ENCODE results near the gene IMMP2L. TPM values are rescaled to one million over a fixed set of nuclear protein-coding genes. Genes with fewer than 3 reads are reported as not detected.
"Not testable (repeated sequence)": the region's sequence is repeated elsewhere in the genome, so short reads cannot be mapped to it uniquely, and the experiment has no call there.

The IMMP2L gene
- total and polyA plus RNA-seq, 2 of the 13 experiments (the other 11 are each of a cell fraction or from before 2014, with no cell fraction given): 7.8 to 16.9 TPM

GRCh38 chr7:111272092-111272491 lies 290.2 kb downstream of the IMMP2L start (continued):
- TF ChIP-seq CREB3 (CRISPR knock-in tag; IDR thresholded peaks at IDR 0.05): no peak
- no peak for TF ChIP-seq MAX (IDR thresholded peaks at IDR 0.05)
- TF ChIP-seq MED1 (CRISPR knock-in tag; IDR thresholded peaks at IDR 0.05): no peak
- TF ChIP-seq ZBED4 (CRISPR knock-in tag; IDR thresholded peaks at IDR 0.05; ENCODE audit: borderline replicate concordance): no peak
- TF ChIP-seq E2F2 (CRISPR knock-in tag; IDR thresholded peaks at IDR 0.05; ENCODE audit: borderline replicate concordance): no peak
- TF ChIP-seq ZNF121 (CRISPR knock-in tag; IDR thresholded peaks at IDR 0.05): no peak
- TF ChIP-seq THAP11 (CRISPR knock-in tag; IDR thresholded peaks at IDR 0.05): no peak
- TF ChIP-seq IRF9 (CRISPR knock-in tag; IDR thresholded peaks at IDR 0.05; ENCODE audit: borderline replicate concordance): no peak
- no peak for TF ChIP-seq FOXP1 (IDR thresholded peaks at IDR 0.05)
- no peak for TF ChIP-seq FOXP1 (CRISPR knock-in tag; IDR thresholded peaks at IDR 0.05)
- no peak for TF ChIP-seq ZFP36L2 (CRISPR knock-in tag; IDR thresholded peaks at IDR 0.05)
- TF ChIP-seq TEF (CRISPR knock-in tag; IDR thresholded peaks at IDR 0.05): no peak

GRCh38 chr7:111270794-111271193 lies 291.5 kb downstream of the IMMP2L start:
- in situ Hi-C loops (cut with HindIII; ENCODE audit: extremely low pct_ligation_motif_present, low pct_unique_long_range_greater_than_20kb); H3K9me3 ChIP-seq (ENCODE audit: low read length); H3K27me3 ChIP-seq (ENCODE audit: control insufficient read depth in 1 of 2, insufficient read depth in 2 of 2, low read length in 2 of 2); H3K27ac ChIP-seq (ENCODE audit: extremely low read length, insufficient read depth, low read length); H2AFZ ChIP-seq (ENCODE audit: low read length); H3K4me3 ChIP-seq (replicated peaks in 1 of 3; ENCODE audit: insufficient read depth in 1 of 3, low read depth in 2 of 3, low read length in 3 of 3); H3K79me2 ChIP-seq (ENCODE audit: insufficient read depth, low read length); H3K36me3 ChIP-seq (replicated peaks in 1 of 2; ENCODE audit: control insufficient read depth in 1 of 2, insufficient read depth in 2 of 2, low read length in 2 of 2); H3K4me2 ChIP-seq (ENCODE audit: low read depth, low read length); POLR2A ChIA-PET; DNase-seq (ENCODE audit: low spot score); H3K9ac ChIP-seq (ENCODE audit: insufficient read depth, low read depth, low read length); CTCF ChIA-PET (ENCODE audit: low intra/inter-chr PET ratio, low total read pairs); ATAC-seq; FAIRE-seq; BruUV-seq (replicated peaks); intact Hi-C loops (cut with micrococcal nuclease; ENCODE audit: unreplicated experiment); H4K20me1 ChIP-seq (ENCODE audit: insufficient read depth, low read length): not testable (repeated sequence)
- peaks cover 10% of the 10 kb centered on the region for H3K4me1 ChIP-seq (ENCODE audit: insufficient read depth, low read length)
- 42% methylated on average over 2 of the region's 2 CpGs for WGBS (ENCODE audit: low lambda C conversion rate)

All from HepG2 (cell line).